GM12878 (cell line): Measurements from ENCODE around the gene CNTNAP2.

ENCODE experiments used
- NBN ChIP-seq: fragments of 450-650 bp; IDR thresholded peaks from 2 replicates; pipeline ENCODE4 v1.6.1; 2016
- SP1 ChIP-seq: IDR thresholded peaks from one replicate; pipeline ENCODE4 v1.6.1; 2011; ENCODE audit warnings: low read depth, low read length
- TF ChIP-seq, protein P1 (sequence below), 3 experiments: IDR thresholded peaks in 2 of 3; conservative IDR thresholded peaks in 1 of 3; 2 replicates each; pipeline ENCODE4 v1.5.1; 2011; ENCODE audit warnings: low read depth in 3 of 3, low read length in 3 of 3, mild to moderate bottlenecking in 3 of 3, control low read depth in 2 of 3, moderate library complexity in 2 of 3, inconsistent platforms in 1 of 3, mixed read lengths in 1 of 3; ENCODE audit not compliant: control insufficient read depth in 2 of 3, insufficient read depth in 1 of 3; ENCODE audit errors: extremely low read depth in 1 of 3

GRCh38 chr7:148374396-148375259, 2258.0 kb downstream of the CNTNAP2 start:
- TF ChIP-seq SP1 (no peak), NBN (no peak)
- TF ChIP-seq, protein P1, sequence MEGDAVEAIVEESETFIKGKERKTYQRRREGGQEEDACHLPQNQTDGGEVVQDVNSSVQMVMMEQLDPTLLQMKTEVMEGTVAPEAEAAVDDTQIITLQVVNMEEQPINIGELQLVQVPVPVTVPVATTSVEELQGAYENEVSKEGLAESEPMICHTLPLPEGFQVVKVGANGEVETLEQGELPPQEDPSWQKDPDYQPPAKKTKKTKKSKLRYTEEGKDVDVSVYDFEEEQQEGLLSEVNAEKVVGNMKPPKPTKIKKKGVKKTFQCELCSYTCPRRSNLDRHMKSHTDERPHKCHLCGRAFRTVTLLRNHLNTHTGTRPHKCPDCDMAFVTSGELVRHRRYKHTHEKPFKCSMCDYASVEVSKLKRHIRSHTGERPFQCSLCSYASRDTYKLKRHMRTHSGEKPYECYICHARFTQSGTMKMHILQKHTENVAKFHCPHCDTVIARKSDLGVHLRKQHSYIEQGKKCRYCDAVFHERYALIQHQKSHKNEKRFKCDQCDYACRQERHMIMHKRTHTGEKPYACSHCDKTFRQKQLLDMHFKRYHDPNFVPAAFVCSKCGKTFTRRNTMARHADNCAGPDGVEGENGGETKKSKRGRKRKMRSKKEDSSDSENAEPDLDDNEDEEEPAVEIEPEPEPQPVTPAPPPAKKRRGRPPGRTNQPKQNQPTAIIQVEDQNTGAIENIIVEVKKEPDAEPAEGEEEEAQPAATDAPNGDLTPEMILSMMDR (IDR thresholded peaks at IDR 0.05 in 2 of 3, conservative IDR thresholded peaks at IDR 0.05 in 1 of 3; ENCODE audit: control insufficient read depth in 2 of 3, extremely low read depth in 1 of 3, insufficient read depth in 1 of 3, low read depth in 3 of 3, low read length in 3 of 3) = no peak
